Measurements from ENCODE around the gene EPHA2.

GRCh38 chr1:16151995-16152384 is 3.9 kb downstream of the EPHA2 start:
- TF ChIP-seq CTCF (IDR thresholded peaks at IDR 0.05; ENCODE audit: low read depth, low read length): no peak
- no peak for TF ChIP-seq POLR2A (IDR thresholded peaks at IDR 0.05; ENCODE audit: extremely low read depth, insufficient read length)
- no peak for TF ChIP-seq MAX (IDR thresholded peaks at IDR 0.05; ENCODE audit: low read depth, low read length)
